OCI-M2 (cell line): ENCODE results near the gene POLD3.
"Not testable (repeated sequence)": the region's sequence is repeated elsewhere in the genome, so short reads cannot be mapped to it uniquely, and the experiment has no call there.

ENCODE experiments used
- DNase-seq: peaks from one replicate; lab custom pipeline; 2025; ENCODE audit not compliant: unreplicated experiment; lab: John Stamatoyannopoulos, UW

The POLD3 gene

GRCh38 chr11:74636630-74637184 is 44.3 kb downstream of the POLD3 start:
- DNase-seq = no peak

DNA sequence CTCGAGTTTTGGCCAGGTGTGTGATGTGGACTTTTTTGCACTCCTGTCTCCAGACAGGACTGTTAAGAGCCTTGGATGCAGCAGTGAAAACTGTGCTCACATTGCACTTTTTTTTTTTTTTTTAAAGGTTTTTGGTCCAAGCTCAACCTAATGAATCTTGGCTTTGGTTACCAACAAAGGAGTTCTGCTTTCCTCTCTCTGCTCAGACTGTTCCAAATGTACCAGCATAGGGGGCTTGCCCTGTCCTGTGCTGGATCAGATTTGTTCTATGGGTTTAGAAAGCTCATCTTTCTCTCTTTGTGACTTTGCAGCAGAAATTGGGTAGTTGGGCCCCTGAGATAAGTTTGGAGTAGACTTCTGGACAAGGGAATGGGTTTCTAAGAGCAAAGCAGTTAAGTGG is 45.3 kb downstream of the POLD3 start:
- no peak for DNase-seq

GRCh38 chr11:74638869-74639268 is 46.5 kb downstream of the POLD3 start:
- no peak for DNase-seq

DNA sequence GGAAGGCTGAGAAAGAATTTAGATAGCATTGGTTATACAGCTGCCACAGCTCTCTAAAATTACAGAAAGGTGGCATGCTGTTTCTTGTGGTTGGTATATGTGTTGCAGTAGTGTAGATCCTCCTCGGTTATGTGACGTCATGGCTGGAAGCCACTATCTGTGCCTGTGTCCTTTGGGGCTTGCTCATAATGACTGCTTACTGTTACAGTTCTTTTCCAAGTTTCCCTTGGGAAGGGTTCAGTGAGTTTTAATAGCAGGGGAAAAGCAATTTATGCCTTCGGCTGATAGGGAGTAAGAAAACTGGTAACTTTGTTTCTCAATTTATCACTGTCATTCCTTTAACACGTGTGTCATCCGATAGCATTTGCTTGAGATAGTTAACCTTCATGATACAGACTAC is 47.2 kb downstream of the POLD3 start:
- no peak for DNase-seq

DNA sequence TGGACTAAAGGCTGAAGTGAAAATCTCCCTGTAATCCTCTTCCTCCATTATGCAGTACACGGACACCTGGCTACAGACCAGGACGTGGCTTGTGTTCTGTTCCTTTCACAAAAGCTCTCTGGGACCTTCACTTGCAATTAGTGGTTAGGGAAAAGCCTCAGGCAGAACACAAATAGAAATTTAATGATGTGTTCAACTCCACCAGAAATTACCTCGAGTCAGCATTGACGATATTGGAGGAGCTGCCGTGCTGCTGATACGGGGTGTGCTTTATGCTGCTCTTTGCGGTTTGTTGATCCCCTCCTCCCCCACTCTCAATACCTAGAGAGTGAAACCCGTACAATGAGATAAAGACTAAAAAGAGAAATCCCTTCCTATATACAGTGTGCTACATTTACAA is 48.9 kb downstream of the POLD3 start:
- DNase-seq = no peak

DNA sequence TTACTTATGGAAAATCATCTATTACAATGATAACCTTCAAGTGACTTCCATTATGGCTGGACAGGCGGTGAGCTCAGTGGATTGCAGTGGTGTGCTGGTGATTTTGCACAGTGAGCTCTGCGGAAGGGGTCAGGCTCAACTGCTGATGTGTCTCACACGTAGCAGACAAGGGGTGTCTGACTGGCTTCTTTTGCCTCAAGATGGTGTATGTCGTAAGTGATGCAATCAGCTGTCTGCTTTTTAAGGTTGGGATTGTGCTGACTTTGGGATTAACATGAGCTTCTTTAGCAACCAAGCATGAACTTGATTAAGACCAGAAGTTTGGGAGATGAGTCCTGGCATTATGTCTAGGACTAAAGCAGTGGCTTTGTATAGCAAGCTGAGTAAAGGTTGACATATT is 49.5 kb downstream of the POLD3 start:
- no peak for DNase-seq

- no peak for DNase-seq
These were observed 50.5 kb downstream of the POLD3 start for GRCh38 chr11:74642912-74643311.

- no peak for DNase-seq
These were observed 51.7 kb downstream of the POLD3 start for GRCh38 chr11:74644081-74644480.

DNA sequence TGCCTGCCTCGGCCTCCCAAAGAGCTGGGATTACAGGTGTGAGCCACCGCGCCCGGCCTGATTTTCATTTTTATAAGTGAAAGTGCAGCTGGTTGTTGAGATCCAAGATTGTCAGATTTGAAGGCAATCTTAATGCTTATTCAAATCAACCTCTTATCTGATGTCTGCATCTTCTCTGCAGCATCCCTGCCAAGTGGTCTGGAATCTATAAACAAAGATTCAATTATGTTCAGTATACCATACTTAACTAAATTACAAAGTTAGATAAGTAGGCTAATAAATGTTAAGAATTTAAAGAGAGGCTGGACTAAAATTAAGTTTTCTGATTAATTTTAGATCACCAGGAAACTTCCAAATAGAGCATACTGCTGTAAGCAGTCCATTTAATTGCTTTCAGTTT is 53.8 kb downstream of the POLD3 start:
- DNase-seq = no peak

- no peak for DNase-seq
These were observed 54.6 kb downstream of the POLD3 start for GRCh38 chr11:74646954-74647353.

GRCh38 chr11:74647404-74647803 is 55.0 kb downstream of the POLD3 start:
- no peak for DNase-seq

- DNase-seq = no peak
These were observed 55.4 kb downstream of the POLD3 start for GRCh38 chr11:74647831-74648230.

GRCh38 chr11:74648894-74649293 is 56.5 kb downstream of the POLD3 start:
- no peak for DNase-seq

DNA sequence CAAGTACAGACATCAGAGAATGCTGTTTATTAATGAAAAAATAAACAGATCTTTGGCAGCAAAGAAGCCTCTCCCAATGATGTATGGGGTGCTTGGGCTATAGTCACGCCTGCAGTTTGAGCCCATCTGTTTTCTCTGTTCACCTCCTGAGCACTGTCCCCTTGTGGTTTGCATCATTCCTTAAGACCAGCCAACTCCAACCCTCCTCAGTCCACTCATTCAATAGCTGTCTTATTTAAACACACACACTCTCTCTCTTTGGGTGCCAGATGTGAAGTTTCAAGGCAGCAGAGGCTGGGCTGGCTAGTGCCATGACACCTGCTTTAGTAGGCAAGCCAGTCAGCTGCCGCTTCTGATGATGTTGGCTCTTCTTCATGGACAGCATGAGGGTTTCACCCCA is 58.1 kb downstream of the POLD3 start:
- DNase-seq = no peak

DNA sequence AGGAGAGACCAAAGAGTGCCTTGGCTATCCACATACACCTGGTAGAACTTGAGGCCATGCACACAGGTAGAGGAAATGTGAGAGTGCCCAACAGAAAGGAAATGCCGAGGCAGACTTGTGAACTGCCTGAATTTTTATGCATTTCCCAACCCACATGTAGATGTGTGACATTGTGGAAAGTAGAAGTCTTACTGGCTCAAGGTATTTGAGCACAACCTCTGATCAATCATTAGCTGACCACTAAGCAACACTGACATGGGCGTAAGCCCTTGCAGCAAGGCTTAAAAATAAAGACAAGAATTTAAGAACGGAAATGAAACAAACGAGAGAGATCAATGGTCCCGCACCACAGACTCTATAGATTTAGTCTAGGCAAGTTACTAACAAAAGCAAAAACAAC is 62.6 kb downstream of the POLD3 start:
- DNase-seq = no peak

- not testable (repeated sequence) for DNase-seq
These were observed 66.7 kb downstream of the POLD3 start for GRCh38 chr11:74659124-74659523.

- DNase-seq = no peak
These were observed 70.2 kb downstream of the POLD3 start for GRCh38 chr11:74662487-74663103.

DNA sequence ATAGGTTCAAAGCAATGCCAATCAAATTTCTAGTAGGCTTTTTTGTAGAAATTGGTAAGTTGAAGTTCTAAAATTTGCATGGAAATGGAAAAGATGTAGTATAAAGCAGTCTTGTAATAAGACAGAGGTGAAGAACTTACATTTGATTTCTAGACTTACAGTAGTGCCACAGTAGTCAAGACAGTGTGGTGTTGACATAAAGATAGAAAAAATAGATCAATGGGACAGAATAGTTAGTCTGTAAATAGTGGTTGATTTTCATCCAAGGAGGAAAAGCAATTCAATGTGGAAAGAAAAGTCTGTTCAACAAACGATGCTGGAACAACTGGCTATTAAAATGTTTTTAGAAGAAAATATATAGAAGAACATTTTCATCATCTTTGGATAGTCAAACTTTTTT is 70.9 kb downstream of the POLD3 start:
- DNase-seq = no peak

DNA sequence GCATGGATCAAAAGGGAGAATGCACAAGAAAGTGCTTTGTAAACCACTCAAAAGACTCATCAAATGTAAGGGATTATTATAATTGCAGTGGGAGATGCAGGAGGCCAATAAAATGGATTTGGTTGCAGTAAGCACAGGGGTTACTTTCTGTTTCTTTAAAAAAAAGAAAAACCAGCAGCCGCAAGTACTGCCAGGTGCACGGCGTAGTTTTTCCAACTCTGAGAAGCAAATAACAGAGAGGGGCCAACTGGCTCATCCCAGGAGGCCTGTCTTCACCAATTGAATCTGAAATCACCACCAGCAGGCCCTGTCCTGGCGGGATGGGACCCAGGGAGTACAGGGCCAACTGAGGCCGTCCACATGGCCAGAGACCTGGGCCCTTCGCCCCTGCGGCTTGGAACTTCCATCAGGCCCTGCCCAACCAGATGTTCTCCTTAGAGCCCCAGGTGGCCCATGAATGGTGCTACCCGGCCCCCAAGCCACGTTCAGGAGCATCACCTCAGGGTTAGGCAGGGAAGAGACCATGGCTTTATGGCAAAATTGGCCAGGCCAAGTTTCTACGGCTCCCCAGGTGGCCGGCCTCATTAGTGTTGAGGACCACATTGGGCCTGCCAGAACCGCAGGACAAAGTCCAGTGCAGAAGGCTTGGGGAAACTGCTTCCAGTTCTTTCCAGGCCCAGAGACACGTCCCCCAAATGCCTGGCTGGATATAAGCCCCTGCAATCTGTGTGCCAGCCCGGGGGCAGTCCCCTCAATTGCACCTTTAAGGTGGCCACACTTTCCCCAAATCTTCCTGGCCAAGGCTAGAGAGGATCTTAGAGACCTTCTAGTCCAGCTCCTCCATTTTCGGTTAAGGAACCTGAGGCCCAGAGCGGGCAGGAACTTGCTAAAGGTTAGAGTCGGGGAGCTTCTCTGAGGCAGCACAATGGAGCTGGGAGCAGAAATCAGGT is 77.1 kb downstream of the POLD3 start:
- no peak for DNase-seq

GRCh38 chr11:74670171-74670570 is 77.8 kb downstream of the POLD3 start:
- no peak for DNase-seq

DNA sequence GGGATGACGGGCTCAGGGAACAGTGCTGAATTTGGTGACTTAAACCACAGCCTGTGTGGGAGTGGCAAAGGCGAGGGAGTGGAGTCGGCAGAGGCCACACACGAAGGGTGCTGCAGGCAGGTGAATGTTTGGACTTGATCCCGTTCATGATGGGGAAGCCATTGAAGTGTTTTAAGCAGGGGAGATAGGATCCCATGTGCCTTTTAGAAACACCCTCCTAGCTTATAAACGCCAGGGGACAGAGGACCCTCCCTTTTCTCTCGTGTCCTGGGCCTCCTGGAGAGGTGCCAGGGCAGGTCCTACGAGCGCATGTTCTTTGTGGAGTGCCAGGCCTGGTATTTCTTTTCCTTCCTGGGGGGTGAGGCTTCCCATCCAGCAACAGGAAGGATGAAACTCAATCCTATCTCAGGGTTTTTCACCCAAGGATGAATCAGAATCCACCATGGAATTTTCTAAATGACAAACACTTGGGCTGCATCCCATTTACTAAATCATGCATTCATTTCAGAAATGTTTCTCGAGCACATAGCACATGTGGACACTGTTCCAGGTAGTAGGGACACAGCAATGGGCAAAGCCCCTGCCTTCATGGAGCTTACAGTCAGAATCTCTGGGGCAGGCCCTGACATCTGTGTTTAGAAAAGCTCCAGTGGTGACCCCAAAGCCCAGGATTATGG is 79.3 kb downstream of the POLD3 start:
- no peak for DNase-seq
